ENCODE results near the gene NUDT2. TPM values are rescaled to one million over a fixed set of nuclear protein-coding genes. Genes with fewer than 3 reads are reported as not detected.

NUDT2 gene
- total RNA-seq, 2 donors from 2014 or later: 25.6 to 28.4 TPM

DNA sequence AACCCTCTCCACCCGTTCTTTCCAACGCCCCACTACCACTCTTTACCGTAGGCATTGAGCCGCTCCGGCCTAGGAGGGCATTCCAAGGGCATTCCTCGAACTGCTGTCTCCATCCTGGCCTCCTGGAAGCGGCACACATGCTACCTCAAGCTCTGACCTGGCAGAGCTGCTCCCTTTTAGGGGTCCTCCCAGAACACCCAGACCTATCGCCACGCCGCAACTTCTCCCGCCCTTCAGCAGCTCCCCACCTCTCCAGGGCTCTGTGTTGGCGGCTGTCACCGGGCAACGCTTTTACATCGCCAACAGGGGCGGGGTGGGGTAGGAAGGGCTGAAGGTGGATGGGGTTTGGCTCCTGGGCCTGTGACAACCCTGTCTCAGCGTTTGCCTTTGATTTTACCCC is 52.0 kb downstream of the NUDT2 start:
- DNase-seq: peak; percentile 57
- TF ChIP-seq, protein P1, sequence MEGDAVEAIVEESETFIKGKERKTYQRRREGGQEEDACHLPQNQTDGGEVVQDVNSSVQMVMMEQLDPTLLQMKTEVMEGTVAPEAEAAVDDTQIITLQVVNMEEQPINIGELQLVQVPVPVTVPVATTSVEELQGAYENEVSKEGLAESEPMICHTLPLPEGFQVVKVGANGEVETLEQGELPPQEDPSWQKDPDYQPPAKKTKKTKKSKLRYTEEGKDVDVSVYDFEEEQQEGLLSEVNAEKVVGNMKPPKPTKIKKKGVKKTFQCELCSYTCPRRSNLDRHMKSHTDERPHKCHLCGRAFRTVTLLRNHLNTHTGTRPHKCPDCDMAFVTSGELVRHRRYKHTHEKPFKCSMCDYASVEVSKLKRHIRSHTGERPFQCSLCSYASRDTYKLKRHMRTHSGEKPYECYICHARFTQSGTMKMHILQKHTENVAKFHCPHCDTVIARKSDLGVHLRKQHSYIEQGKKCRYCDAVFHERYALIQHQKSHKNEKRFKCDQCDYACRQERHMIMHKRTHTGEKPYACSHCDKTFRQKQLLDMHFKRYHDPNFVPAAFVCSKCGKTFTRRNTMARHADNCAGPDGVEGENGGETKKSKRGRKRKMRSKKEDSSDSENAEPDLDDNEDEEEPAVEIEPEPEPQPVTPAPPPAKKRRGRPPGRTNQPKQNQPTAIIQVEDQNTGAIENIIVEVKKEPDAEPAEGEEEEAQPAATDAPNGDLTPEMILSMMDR (IDR thresholded peaks at IDR 0.05): no peak
- Histone ChIP-seq H3K4me3 (peak overlapping the region; percentile 69), H3K36me3 (no peaks in the 10 kb centered on the region), H3K4me1 (peaks cover 8% of the 10 kb centered on the region), H3K27me3 (no peaks in the 10 kb centered on the region), H3K27ac (peak overlapping the region; percentile 32), H3K9ac (ENCODE audit: low read depth in 2 of 2, low read length in 2 of 2) (peak overlapping the region; percentile 71 to 86), H3K9me3 (no peaks in the 10 kb centered on the region)
- intact Hi-C loops (cut with DNase I): no loop called here

DNA sequence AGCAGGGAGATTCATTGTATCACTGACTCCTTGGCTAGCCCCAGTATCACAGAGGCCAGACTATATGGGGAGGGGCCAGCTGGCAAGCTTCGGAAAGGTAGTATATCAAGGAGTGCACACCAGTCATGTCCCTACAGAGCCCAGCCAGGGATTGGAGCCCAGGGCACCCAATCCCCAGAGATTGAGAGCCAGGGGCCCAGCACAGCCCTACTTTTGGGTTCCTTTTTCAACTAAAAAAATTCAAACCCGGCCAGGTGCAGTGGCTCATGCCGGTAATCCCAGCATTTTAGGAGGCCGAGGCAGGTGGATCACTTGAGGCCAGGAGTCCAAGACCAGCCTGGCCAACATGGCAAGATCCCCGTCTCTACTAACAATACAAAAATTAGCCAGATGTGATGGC is 52.7 kb downstream of the NUDT2 start:
- H3K4me1 ChIP-seq: peaks cover 8% of the 10 kb centered on the region
- no peak for DNase-seq
- no peak overlapping the region for H3K27ac ChIP-seq
- no peaks in the 10 kb centered on the region for H3K36me3 ChIP-seq
- intact Hi-C loops (cut with DNase I): no loop called here
- H3K4me3 ChIP-seq: no peak overlapping the region
- no peak overlapping the region for H3K9ac ChIP-seq (ENCODE audit: low read depth in 2 of 2, low read length in 2 of 2)
- TF ChIP-seq, protein P1 (IDR thresholded peaks at IDR 0.05): no peak
- no peaks in the 10 kb centered on the region for H3K9me3 ChIP-seq
- no peaks in the 10 kb centered on the region for H3K27me3 ChIP-seq

DNA sequence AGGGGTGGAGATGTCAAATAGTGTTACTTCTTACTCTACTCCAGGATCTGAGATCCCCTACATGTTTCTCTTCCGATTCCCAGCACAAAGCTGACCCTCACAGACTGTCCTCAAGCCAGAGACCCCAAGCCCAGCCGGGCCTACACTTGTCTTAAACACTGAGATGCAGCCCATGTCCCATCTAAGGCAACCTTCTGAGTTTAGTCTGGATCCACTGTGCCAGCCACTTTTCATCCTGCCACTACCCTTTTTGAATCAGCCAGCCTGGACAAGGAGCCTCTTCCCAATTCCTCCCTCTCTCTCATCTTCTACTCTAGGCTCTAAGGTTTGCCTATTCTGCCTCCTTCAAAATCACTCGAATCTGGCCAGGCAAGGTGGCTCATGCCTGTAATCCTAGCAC is 53.5 kb downstream of the NUDT2 start:
- intact Hi-C loops (cut with DNase I): no loop called here
- TF ChIP-seq, protein P1 (IDR thresholded peaks at IDR 0.05): no peak
- H3K36me3 ChIP-seq: no peaks in the 10 kb centered on the region
- no peak overlapping the region for H3K4me3 ChIP-seq
- DNase-seq: no peak
- H3K4me1 ChIP-seq: peaks cover 8% of the 10 kb centered on the region
- H3K27me3 ChIP-seq: no peaks in the 10 kb centered on the region
- no peak overlapping the region for H3K9ac ChIP-seq (ENCODE audit: low read depth in 2 of 2, low read length in 2 of 2)
- H3K9me3 ChIP-seq: no peaks in the 10 kb centered on the region
- no peak overlapping the region for H3K27ac ChIP-seq

DNA sequence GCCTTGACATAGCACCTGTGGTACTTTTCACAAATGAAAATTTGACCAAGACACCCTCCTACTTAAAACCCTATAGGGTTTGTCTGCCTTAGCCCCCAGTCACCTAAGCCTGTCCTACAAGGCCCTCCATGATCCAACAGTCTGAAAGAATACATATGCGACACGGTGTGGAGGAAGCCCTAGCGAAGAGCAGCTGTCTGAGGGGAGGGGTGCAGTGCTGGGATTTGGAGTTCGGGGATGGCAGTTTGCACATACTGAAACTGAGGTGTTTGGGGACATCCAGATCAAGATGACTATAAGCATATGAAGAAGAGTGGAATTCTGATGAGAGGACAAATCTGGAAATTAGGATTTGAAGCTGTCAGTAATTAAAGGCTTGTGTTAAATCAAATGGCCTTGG is 54.5 kb downstream of the NUDT2 start:
- Histone ChIP-seq H3K36me3 (no peaks in the 10 kb centered on the region), H3K27ac (no peak overlapping the region), H3K9ac (ENCODE audit: low read depth in 2 of 2, low read length in 2 of 2) (no peak overlapping the region), H3K27me3 (no peaks in the 10 kb centered on the region), H3K4me3 (no peak overlapping the region), H3K4me1 (peaks cover 8% of the 10 kb centered on the region), H3K9me3 (no peaks in the 10 kb centered on the region)
- TF ChIP-seq, protein P1 (IDR thresholded peaks at IDR 0.05): no peak
- intact Hi-C loops (cut with DNase I): no loop called here
- DNase-seq: no peak

DNA sequence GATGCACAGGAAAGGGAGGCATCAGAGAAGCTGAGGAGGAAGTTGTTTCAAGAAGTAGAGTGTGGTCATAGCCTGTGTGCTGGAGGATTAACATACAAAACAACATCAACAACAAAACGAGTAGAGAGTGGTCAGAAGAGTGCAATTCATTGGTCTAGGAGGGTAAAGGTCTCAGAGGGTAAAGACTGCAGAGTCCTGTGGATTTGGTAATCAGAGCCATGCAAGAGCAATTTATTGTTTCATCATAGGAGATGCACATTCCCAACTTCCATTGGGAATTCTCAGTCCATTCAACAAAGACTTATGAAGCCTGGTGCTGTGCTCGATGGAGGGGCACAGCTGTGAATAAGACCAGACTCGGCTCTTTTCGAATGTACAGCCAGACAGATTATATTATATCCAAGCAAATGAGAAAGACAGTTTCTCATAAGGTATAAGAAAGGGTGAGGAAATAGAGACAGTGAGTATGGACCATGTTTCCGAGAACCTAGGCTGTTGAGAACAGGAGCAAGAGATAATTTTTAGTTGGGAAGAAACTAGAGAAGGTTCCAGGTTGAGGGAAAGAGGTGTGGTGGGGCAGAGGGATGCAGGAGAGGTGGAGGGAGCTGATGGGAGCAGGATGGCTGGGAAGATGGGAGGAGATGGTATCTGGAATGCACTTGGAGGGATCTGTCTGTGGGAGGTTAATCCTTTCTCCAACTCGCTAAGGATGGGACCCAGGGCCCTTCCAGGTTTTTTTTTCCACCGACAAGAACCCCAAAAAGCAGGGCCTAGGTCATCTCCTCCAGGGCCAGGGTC is 55.2 kb downstream of the NUDT2 start:
- no peak overlapping the region for H3K4me3 ChIP-seq

More for the DNA sequence above, 55.2 kb downstream of the NUDT2 start:
- intact Hi-C loops (cut with DNase I): no loop called here
- Histone ChIP-seq H3K27ac (no peak overlapping the region), H3K9me3 (no peaks in the 10 kb centered on the region), H3K9ac (ENCODE audit: low read depth in 2 of 2, low read length in 2 of 2) (no peak overlapping the region), H3K4me1 (peaks cover 8% of the 10 kb centered on the region), H3K36me3 (no peaks in the 10 kb centered on the region), H3K27me3 (no peaks in the 10 kb centered on the region)
- no peak for DNase-seq
- TF ChIP-seq, protein P1 (IDR thresholded peaks at IDR 0.05): no peak
